NB4 (cell line): ENCODE measurements around the gene ARMC7.
"Not testable (repeated sequence)": the region's sequence is repeated elsewhere in the genome, so short reads cannot be mapped to it uniquely, and the experiment has no call there.

Source experiments
- MYC ChIP-seq: IDR thresholded peaks from 2 replicates; pipeline ENCODE4 v1.6.1; 2011; ENCODE audit warnings: low read depth, low read length
- POLR2A ChIP-seq: IDR thresholded peaks from 2 replicates; pipeline ENCODE4 v1.6.1; 2011; ENCODE audit warnings: mild to moderate bottlenecking; ENCODE audit not compliant: insufficient read length; ENCODE audit errors: extremely low read depth
- TF ChIP-seq, protein P1 (sequence below): IDR thresholded peaks from one replicate; pipeline ENCODE4 v1.5.1; 2012; ENCODE audit warnings: low read depth, low read length

DNA sequence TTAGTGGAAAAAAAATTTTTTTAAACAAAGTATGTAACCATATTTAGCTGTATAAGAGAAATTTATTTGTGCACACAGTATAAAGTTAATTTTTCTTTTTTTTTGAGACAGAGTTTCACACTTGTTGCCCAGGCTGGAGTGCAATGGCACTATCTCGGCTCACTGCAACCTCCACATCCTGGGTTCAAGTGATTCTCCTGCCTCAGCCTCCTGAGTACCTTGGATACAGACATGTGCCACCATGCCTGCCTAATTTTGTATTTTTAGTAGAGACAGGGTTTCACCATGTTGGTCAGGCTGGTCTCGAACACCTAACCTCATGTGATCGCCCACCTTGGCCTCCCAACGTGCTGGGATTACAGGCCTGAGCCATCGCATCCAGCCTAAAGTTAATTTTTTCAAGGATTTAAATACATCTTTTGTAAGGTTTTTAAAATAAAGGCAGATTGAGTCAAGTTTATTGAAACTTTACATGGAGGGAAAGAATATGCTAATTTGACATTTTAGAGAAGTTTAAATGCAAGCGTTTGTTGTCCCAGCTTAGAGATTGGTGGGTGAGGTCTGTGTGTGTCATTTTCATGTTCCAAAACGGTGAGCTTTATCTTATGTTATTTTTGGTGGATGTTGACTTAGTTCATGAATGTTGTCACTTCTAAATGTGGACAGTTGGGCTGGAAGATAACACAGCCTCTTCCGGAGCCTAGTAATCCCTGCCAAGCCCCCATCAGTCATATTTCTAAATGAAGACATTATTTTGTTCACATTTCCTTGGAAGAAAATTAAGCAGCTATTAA, 38.1 kb upstream of the ARMC7 start:
- TF ChIP-seq, protein P1, sequence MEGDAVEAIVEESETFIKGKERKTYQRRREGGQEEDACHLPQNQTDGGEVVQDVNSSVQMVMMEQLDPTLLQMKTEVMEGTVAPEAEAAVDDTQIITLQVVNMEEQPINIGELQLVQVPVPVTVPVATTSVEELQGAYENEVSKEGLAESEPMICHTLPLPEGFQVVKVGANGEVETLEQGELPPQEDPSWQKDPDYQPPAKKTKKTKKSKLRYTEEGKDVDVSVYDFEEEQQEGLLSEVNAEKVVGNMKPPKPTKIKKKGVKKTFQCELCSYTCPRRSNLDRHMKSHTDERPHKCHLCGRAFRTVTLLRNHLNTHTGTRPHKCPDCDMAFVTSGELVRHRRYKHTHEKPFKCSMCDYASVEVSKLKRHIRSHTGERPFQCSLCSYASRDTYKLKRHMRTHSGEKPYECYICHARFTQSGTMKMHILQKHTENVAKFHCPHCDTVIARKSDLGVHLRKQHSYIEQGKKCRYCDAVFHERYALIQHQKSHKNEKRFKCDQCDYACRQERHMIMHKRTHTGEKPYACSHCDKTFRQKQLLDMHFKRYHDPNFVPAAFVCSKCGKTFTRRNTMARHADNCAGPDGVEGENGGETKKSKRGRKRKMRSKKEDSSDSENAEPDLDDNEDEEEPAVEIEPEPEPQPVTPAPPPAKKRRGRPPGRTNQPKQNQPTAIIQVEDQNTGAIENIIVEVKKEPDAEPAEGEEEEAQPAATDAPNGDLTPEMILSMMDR, result not testable (repeated sequence)
- TF ChIP-seq POLR2A, MYC: not testable (repeated sequence)
